Testis (tissue), 3 donors: ENCODE data around the gene PLOD1. TPM values are rescaled to one million over a fixed set of nuclear protein-coding genes. Genes with fewer than 3 reads are reported as not detected.

Experiments
- DNase-seq: peaks from one replicate; pipeline ENCODE4 v3.0.0-alpha.2; 2019
- H3K27ac ChIP-seq, 2 donors: fragments of 200-600 bp; sonication (generic); one replicate each; pipeline ENCODE4 v1.5.1; 2019
- H3K27me3 ChIP-seq: fragments of 200-600 bp; sonication (generic); one replicate; pipeline ENCODE4 v1.5.1; 2019
- H3K36me3 ChIP-seq: fragments of 200-600 bp; sonication (generic); one replicate; pipeline ENCODE4 v1.5.1; 2017; ENCODE audit warnings: low read depth; ENCODE audit errors: missing control alignments
- H3K4me1 ChIP-seq: fragments of 200-600 bp; sonication (generic); one replicate; pipeline ENCODE4 v1.5.1; 2019
- H3K4me3 ChIP-seq, 2 donors: fragments of 200-600 bp; sonication (generic); one replicate each; pipeline ENCODE4 v1.5.1; 2017 to 2019
- H3K9me3 ChIP-seq: fragments of 200-600 bp; sonication (generic); one replicate; pipeline ENCODE4 v1.5.1; 2017
- POLR2A ChIP-seq: fragments of 450-650 bp; IDR thresholded peaks from one replicate; pipeline ENCODE4 v1.6.1; 2017; ENCODE audit warnings: antibody characterized with exemption, mild to moderate bottlenecking, moderate library complexity
- WGBS, 2 donors: methylation state at CpG; one replicate each; pipeline ENCODE4 v1.1.5; 2018; 5-methylcytosine and 5-hydroxymethylcytosine counted together
- intact Hi-C: fragments of 100-400 bp; cut with DNase I; formaldehyde crosslinking; loops from one replicate; pipeline ENCODE4 v1.15.1; 2023; ENCODE audit warnings: low total_unique reads
- polyA plus RNA-seq: library from polyadenylated mRNA; stranded (reverse); fragments of 350-450 nt; fragmentation: Illumina TruSeq; extraction: RNeasy Lipid Tissue Mini Kit (QIAGEN cat#74804); gene quantifications from one replicate; pipeline ENCODE4 v1.2.3, GENCODE V29; 2014; ENCODE audit warnings: low read depth, low replicate concordance; ENCODE audit not compliant: insufficient read depth
- total RNA-seq, 2 donors: library from RNA; depleted of rRNA; stranded (reverse); fragments of >200 nt; gene quantifications; one replicate each; pipeline ENCODE4 v1.2.3, GENCODE V29; 2016
- TF ChIP-seq, protein P1 (sequence below), 3 experiments: fragments of 450-650 bp in 2 of 3; fragments of 200-600 bp in 1 of 3; sonication (generic) in 1 of 3; IDR thresholded peaks; one replicate each; pipeline ENCODE4 v1.5.1; 2016 to 2019; ENCODE audit warnings: antibody characterized with exemption in 3 of 3, mild to moderate bottlenecking in 2 of 3, moderate library complexity in 1 of 3

Gene PLOD1
- total and polyA plus RNA-seq, 3 donors from 2014 or later, result 33.1 to 62.0 (median 41.3) TPM

- no peaks in the 10 kb centered on the region for H3K36me3 ChIP-seq
- H3K4me1 ChIP-seq, result no peaks in the 10 kb centered on the region
- WGBS, 2 donors, result 93 to 94% methylated on average over 12 of the region's 12 CpGs
- TF ChIP-seq, protein P1, sequence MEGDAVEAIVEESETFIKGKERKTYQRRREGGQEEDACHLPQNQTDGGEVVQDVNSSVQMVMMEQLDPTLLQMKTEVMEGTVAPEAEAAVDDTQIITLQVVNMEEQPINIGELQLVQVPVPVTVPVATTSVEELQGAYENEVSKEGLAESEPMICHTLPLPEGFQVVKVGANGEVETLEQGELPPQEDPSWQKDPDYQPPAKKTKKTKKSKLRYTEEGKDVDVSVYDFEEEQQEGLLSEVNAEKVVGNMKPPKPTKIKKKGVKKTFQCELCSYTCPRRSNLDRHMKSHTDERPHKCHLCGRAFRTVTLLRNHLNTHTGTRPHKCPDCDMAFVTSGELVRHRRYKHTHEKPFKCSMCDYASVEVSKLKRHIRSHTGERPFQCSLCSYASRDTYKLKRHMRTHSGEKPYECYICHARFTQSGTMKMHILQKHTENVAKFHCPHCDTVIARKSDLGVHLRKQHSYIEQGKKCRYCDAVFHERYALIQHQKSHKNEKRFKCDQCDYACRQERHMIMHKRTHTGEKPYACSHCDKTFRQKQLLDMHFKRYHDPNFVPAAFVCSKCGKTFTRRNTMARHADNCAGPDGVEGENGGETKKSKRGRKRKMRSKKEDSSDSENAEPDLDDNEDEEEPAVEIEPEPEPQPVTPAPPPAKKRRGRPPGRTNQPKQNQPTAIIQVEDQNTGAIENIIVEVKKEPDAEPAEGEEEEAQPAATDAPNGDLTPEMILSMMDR (IDR thresholded peaks at IDR 0.05), result no peak
- TF ChIP-seq POLR2A, result no peak
- H3K4me3 ChIP-seq, result no peak overlapping the region
- no peaks in the 10 kb centered on the region for H3K9me3 ChIP-seq
- intact Hi-C loops, result no loop called here
- no peak for DNase-seq
- H3K27ac ChIP-seq, result no peak overlapping the region
- H3K27me3 ChIP-seq, result no peaks in the 10 kb centered on the region
Observed at GRCh38 chr1:11957897-11958296, 23.4 kb downstream of the PLOD1 start.

DNA sequence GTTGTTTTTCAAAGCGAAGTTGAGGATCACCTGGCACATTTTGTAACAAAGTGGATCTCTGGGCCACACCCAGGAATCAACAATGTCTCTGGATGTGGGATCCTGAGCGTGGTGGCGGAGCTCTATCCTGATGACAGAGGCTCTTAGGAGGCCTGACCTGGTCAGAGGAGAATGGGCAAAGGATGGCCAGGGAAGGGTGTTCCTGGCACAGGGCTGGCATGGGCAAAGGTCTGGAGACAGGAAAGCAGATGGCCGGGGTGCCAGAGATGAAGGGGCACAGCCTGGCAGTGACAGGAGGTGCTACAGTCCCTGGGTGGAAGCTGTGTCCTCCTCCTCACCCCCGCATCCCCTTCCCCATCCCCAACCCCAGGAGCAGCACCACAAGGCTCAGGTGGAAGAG lies 25.8 kb downstream of the PLOD1 start:
- H3K4me1 ChIP-seq, result no peaks in the 10 kb centered on the region
- no peak for DNase-seq
- no peaks in the 10 kb centered on the region for H3K9me3 ChIP-seq
- TF ChIP-seq, protein P1 (IDR thresholded peaks at IDR 0.05), result no peak
- no peak for TF ChIP-seq POLR2A
- H3K27me3 ChIP-seq, result no peaks in the 10 kb centered on the region
- WGBS, 2 donors, result 90 to 100% methylated on average over 1 to 5 of the region's 5 CpGs
- intact Hi-C loops, result no loop called here
- H3K4me3 ChIP-seq, result no peak overlapping the region
- no peak overlapping the region for H3K27ac ChIP-seq
- no peaks in the 10 kb centered on the region for H3K36me3 ChIP-seq

- Histone ChIP-seq H3K36me3 (no peaks in the 10 kb centered on the region), H3K9me3 (no peaks in the 10 kb centered on the region), H3K4me3 (no peak overlapping the region), H3K27me3 (no peaks in the 10 kb centered on the region), H3K27ac (no peak overlapping the region), H3K4me1 (no peaks in the 10 kb centered on the region)
- WGBS, 2 donors, result 84 to 90% methylated on average over 6 of the region's 6 CpGs
- TF ChIP-seq, protein P1 (IDR thresholded peaks at IDR 0.05), result no peak
- no peak for TF ChIP-seq POLR2A
- intact Hi-C loops, result no loop called here
- no peak for DNase-seq
Observed at GRCh38 chr1:11960715-11961114, 26.2 kb downstream of the PLOD1 start.

DNA sequence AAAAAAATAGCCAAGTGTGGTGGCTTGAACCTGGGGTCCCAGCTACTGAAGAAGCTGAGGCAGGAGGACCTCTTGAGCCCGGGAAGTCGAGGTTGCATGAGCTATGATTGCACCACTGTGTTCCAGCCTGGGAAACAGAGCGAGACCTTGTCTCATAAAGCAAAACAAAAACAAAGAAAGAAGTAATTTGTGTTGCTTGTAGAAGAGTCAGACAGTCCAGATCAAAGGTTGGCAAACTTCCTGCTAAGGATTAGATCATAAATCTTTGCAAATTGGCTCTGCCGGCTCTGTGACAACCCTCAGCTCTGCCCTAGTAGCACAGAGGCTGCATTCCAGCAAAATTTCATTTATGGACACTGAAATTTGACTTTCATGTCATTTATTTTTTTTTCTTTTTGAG lies 26.7 kb downstream of the PLOD1 start:
- no peak overlapping the region for H3K4me3 ChIP-seq
- H3K27ac ChIP-seq, result no peak overlapping the region
- H3K27me3 ChIP-seq, result no peaks in the 10 kb centered on the region
- H3K9me3 ChIP-seq, result no peaks in the 10 kb centered on the region
- TF ChIP-seq, protein P1 (IDR thresholded peaks at IDR 0.05), result no peak
- TF ChIP-seq POLR2A, result no peak
- H3K4me1 ChIP-seq, result no peaks in the 10 kb centered on the region
- H3K36me3 ChIP-seq, result no peaks in the 10 kb centered on the region
- WGBS, 2 donors, result 49 to 67% methylated on average over 4 of the region's 4 CpGs
- intact Hi-C loops, result no loop called here
- no peak for DNase-seq

DNA sequence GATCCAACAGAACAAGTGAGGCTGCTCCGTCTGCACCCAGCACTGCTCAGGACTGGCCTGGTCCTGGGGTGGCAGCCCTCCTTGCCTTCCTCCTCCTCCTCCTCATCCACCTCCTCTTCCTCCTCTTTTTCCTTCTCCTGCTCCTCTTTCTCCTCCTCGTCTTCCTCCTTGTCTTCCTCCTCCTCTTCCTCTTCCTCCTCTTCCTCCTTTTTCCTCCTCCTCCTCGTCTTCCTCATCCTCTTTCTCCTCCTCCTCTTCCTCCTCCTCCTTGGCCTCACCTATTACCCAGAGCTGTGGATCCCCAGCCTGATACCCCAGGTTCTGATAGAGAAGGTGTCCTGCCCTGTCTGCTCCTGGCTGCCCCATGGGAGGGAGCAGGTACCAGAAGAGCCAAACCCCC lies 29.1 kb downstream of the PLOD1 start:
- intact Hi-C loops, result no loop called here
- no peaks in the 10 kb centered on the region for H3K36me3 ChIP-seq
- H3K27ac ChIP-seq, result no peak overlapping the region
- TF ChIP-seq, protein P1 (IDR thresholded peaks at IDR 0.05), result no peak
- DNase-seq, result no peak
- H3K27me3 ChIP-seq, result no peaks in the 10 kb centered on the region
- WGBS, 2 donors, result 86 to 90% methylated on average over 3 of the region's 3 CpGs
- no peaks in the 10 kb centered on the region for H3K9me3 ChIP-seq
- no peaks in the 10 kb centered on the region for H3K4me1 ChIP-seq
- no peak overlapping the region for H3K4me3 ChIP-seq
